HG03558 (cell line): ENCODE measurements around the gene CLDN16.

Source experiments
- ATAC-seq: cut with Tn5 transposase; IDR thresholded peaks from one replicate; pipeline ENCODE4 v1.9.1; 2021; ENCODE audit warnings: moderate number of reproducible peaks; ENCODE audit not compliant: unreplicated experiment; ENCODE audit errors: extremely low read depth

The CLDN16 gene

GRCh38 chr3:190378240-190378891 is 9.6 kb upstream of the CLDN16 start:
- ATAC-seq: no peak

GRCh38 chr3:190380184-190380583 is 7.8 kb upstream of the CLDN16 start:
- ATAC-seq: no peak

GRCh38 chr3:190381441-190381840 is 6.5 kb upstream of the CLDN16 start:
- no peak for ATAC-seq

GRCh38 chr3:190382082-190382481 is 5.9 kb upstream of the CLDN16 start:
- ATAC-seq: no peak

- ATAC-seq: peak; percentile 79
Observed at GRCh38 chr3:190384309-190384756, 3.6 kb upstream of the CLDN16 start.

GRCh38 chr3:190385731-190386688 is 2.0 kb upstream of the CLDN16 start:
- no peak for ATAC-seq

GRCh38 chr3:190388703-190389102 is 740 bp downstream of the CLDN16 start:
- ATAC-seq: no peak

GRCh38 chr3:190396001-190396400 is 8.0 kb downstream of the CLDN16 start:
- no peak for ATAC-seq

- no peak for ATAC-seq
Observed at GRCh38 chr3:190397889-190398288, 9.9 kb downstream of the CLDN16 start.

- no peak for ATAC-seq
Observed at GRCh38 chr3:190399677-190400076, 11.7 kb downstream of the CLDN16 start.

- ATAC-seq: no peak
Observed at GRCh38 chr3:190401963-190402362, 14.0 kb downstream of the CLDN16 start.

- ATAC-seq: no peak
Observed at GRCh38 chr3:190404715-190405114, 16.8 kb downstream of the CLDN16 start.

- no peak for ATAC-seq
Observed at GRCh38 chr3:190414297-190414696, 26.3 kb downstream of the CLDN16 start.

GRCh38 chr3:190424108-190424477 is 36.1 kb downstream of the CLDN16 start:
- no peak for ATAC-seq

GRCh38 chr3:190424478-190425439 is 36.8 kb downstream of the CLDN16 start:
- ATAC-seq: peak; percentile 43

- ATAC-seq: no peak
Observed at GRCh38 chr3:190425833-190426232, 37.9 kb downstream of the CLDN16 start.

- no peak for ATAC-seq
Observed at GRCh38 chr3:190426806-190427507, 39.0 kb downstream of the CLDN16 start.

- no peak for ATAC-seq
Observed at GRCh38 chr3:190429681-190430080, 41.7 kb downstream of the CLDN16 start.

- ATAC-seq: no peak
Observed at GRCh38 chr3:190430906-190431305, 42.9 kb downstream of the CLDN16 start.

- no peak for ATAC-seq
Observed at GRCh38 chr3:190432216-190432615, 44.3 kb downstream of the CLDN16 start.
